ENCODE measurements around the gene CASP8AP2. TPM values are rescaled to one million over a fixed set of nuclear protein-coding genes. Genes with fewer than 3 reads are reported as not detected.

The CASP8AP2 gene
- total and polyA plus RNA-seq, 9 of the 15 experiments (the other 6 are each of a cell fraction or from before 2014, with no cell fraction given), result 10.6 to 30.0 (median 19.1) TPM

GRCh38 chr6:89819336-89820130, 10.1 kb upstream of the CASP8AP2 start, which contains the start of gene MDN1 (continued):
- TF ChIP-seq HMGXB4 (CRISPR knock-in tag; IDR thresholded peaks at IDR 0.05), result peak; percentile 49; the same call in 1 of the 2 replicates
- peak; percentile 92 for TF ChIP-seq ATF7 (IDR thresholded peaks at IDR 0.05)
- no peak for TF ChIP-seq NFYB (IDR thresholded peaks at IDR 0.05; ENCODE audit: extremely low read depth, insufficient read length)
- peak; percentile 80 for TF ChIP-seq CHD1 (IDR thresholded peaks at IDR 0.05; ENCODE audit: low read length)
- TF ChIP-seq MYC (IDR thresholded peaks at IDR 0.05; ENCODE audit: low read depth, low read length), result peak; percentile 100
- peak; percentile 95; the same call in 1 of the 2 replicates for TF ChIP-seq MYC (CRISPR knock-in tag; IDR thresholded peaks at IDR 0.05; ENCODE audit: borderline replicate concordance, low read depth)
- peak; percentile 83 for TF ChIP-seq RB1 (IDR thresholded peaks at IDR 0.05; ENCODE audit: low read depth)
- TF ChIP-seq GATA2 (CRISPR knock-in tag; IDR thresholded peaks at IDR 0.05), result no peak
- no peak for TF ChIP-seq ZBTB34 (CRISPR knock-in tag; IDR thresholded peaks at IDR 0.05)
- no peak for TF ChIP-seq SREBF2 (CRISPR knock-in tag; IDR thresholded peaks at IDR 0.05)
- TF ChIP-seq E2F6 (IDR thresholded peaks at IDR 0.05; ENCODE audit: borderline replicate concordance in 1 of 2, extremely low read depth in 1 of 2, insufficient read depth in 1 of 2, insufficient read length in 1 of 2, low read depth in 1 of 2, low read length in 1 of 2, poor library complexity in 1 of 2, severe bottlenecking in 1 of 2), result peak; percentile 93 to 94
- peak; percentile 40 for TF ChIP-seq ETV1 (tag; conservative IDR thresholded peaks at IDR 0.05; ENCODE audit: low read depth)
- TF ChIP-seq POLR2AphosphoS5 (IDR thresholded peaks at IDR 0.05; ENCODE audit: control insufficient read depth, insufficient read depth, low read depth, low read length), result peak; percentile 74
- TF ChIP-seq HDAC1 (IDR thresholded peaks at IDR 0.05), result peak in 1 of 2 experiments; percentile 100; a peak in 2 of 4 replicates
- peak; percentile 67 for TF ChIP-seq SMAD1 (IDR thresholded peaks at IDR 0.05; ENCODE audit: low read depth, low read length, partially characterized antibody)
- TF ChIP-seq YY1 (IDR thresholded peaks at IDR 0.05; ENCODE audit: borderline replicate concordance in 1 of 3, control insufficient read depth in 1 of 3, extremely low read depth in 1 of 3, insufficient read depth in 3 of 3, insufficient read length in 1 of 3, insufficient replicate concordance in 2 of 3, low read depth in 1 of 3, low read length in 2 of 3), result peak in 1 of 3 experiments; percentile 70
- TF ChIP-seq POLR2AphosphoS2 (IDR thresholded peaks at IDR 0.05; ENCODE audit: low read length), result peak; percentile 49; the same call in 1 of the 2 replicates
- TF ChIP-seq GABPB2 (CRISPR knock-in tag; conservative IDR thresholded peaks at IDR 0.05), result no peak

All from K562 (cell line).